DND-41 (cell line): ENCODE measurements around the gene ZNF717.
"Not testable (repeated sequence)": the region's sequence is repeated elsewhere in the genome, so short reads cannot be mapped to it uniquely, and the experiment has no call there.

Source experiments
- EZH2 ChIP-seq: IDR thresholded peaks from 3 replicates; pipeline ENCODE4 v1.6.1; 2012; ENCODE audit warnings: borderline replicate concordance, low read depth, mild to moderate bottlenecking, moderate library complexity, low read length, inconsistent platforms; ENCODE audit not compliant: severe bottlenecking
- TF ChIP-seq, protein P1 (sequence below): IDR thresholded peaks from 2 replicates; pipeline ENCODE4 v1.5.1; 2012; ENCODE audit warnings: borderline replicate concordance, low read length, moderate library complexity, mild to moderate bottlenecking; ENCODE audit not compliant: poor library complexity, severe bottlenecking; ENCODE audit errors: extremely low read depth

DNA sequence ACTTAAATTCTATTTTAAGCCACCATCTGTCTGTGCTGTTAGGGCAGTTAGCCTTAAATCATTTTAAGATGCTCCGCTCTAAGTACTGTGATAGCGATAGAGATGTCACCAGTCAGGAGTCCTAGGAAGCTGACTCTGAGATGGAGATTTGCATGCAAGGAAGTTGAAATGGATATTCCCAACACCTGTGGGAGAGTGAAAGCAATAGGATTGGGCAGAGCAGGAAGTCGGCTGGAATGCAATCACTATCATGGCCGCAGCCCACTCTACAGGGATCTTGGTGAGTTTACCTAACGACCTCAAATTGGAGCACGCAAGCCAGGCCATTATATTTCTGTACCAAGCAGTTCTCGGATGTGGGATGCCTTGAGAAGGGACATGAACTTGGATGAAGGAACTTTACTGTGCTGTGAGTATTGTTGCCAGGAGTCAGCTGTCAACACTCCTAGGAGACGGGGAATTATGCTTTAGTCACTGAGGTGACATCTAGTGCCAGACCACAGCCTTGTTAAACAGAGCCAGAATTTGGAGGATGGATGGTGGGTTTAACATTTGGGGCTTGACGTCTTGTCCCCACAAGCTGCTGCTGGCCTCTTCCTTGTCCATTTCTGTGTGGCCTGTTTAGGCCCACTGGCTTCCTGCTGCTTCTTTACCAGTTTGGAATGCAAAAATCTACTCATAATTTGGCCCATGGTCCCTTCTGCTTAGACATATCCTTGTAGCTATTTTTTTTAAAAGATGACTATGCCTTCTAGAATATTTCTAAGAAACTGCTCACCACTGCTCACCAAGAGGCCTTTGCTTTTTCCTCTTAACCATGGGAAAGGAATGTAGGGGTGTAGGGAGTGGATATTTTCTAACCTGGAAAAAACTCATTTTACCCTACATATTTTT, 31.2 kb upstream of the ZNF717 start:
- not testable (repeated sequence) for TF ChIP-seq EZH2
- TF ChIP-seq, protein P1, sequence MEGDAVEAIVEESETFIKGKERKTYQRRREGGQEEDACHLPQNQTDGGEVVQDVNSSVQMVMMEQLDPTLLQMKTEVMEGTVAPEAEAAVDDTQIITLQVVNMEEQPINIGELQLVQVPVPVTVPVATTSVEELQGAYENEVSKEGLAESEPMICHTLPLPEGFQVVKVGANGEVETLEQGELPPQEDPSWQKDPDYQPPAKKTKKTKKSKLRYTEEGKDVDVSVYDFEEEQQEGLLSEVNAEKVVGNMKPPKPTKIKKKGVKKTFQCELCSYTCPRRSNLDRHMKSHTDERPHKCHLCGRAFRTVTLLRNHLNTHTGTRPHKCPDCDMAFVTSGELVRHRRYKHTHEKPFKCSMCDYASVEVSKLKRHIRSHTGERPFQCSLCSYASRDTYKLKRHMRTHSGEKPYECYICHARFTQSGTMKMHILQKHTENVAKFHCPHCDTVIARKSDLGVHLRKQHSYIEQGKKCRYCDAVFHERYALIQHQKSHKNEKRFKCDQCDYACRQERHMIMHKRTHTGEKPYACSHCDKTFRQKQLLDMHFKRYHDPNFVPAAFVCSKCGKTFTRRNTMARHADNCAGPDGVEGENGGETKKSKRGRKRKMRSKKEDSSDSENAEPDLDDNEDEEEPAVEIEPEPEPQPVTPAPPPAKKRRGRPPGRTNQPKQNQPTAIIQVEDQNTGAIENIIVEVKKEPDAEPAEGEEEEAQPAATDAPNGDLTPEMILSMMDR, result not testable (repeated sequence)
